Kidney (tissue), 14 donors: Measurements from ENCODE around the gene BARHL1. TPM values are rescaled to one million over a fixed set of nuclear protein-coding genes. Genes with fewer than 3 reads are reported as not detected.

ENCODE experiments used
- DNase-seq, 5 donors: peaks; one replicate each; pipeline ENCODE4 v3.0.0-alpha.2; 2013 to 2020
- FAIRE-seq: peaks from 2 replicates; lab custom pipeline; 2012; peaks lifted over from hg19 to GRCh38; lab: Jason Lieb, UNC
- H3K27ac ChIP-seq, 2 donors: one replicate each; pipeline ENCODE4 v1.7.0; 2013; ENCODE audit warnings: low read depth in 2 of 2, low read length in 2 of 2, inconsistent platforms in 1 of 2
- H3K27me3 ChIP-seq: one replicate; pipeline ENCODE4 v1.7.1; 2013; ENCODE audit warnings: low read length, inconsistent platforms; ENCODE audit not compliant: control insufficient read depth, insufficient read depth
- H3K36me3 ChIP-seq, 3 donors: one replicate each; pipeline versions ENCODE4 v1.7.0 to v1.7.1; 2013; ENCODE audit warnings: low read length in 3 of 3, control low read depth in 1 of 3, inconsistent platforms in 1 of 3; ENCODE audit not compliant: insufficient read depth in 3 of 3, control insufficient read depth in 2 of 3
- H3K4me1 ChIP-seq, 3 donors: one replicate each; pipeline versions ENCODE4 v1.7.0 to v1.7.1; 2013; ENCODE audit warnings: low read length in 3 of 3, inconsistent platforms in 1 of 3, low read depth in 1 of 3; ENCODE audit not compliant: control insufficient read depth in 2 of 3, insufficient read depth in 2 of 3
- H3K4me3 ChIP-seq, 3 donors: one replicate each; pipeline versions ENCODE4 v1.7.0 to v1.8.1; 2013; ENCODE audit warnings: low read length in 3 of 3, control low read depth in 1 of 3, inconsistent platforms in 1 of 3
- H3K9ac ChIP-seq, 3 donors: one replicate each; pipeline versions ENCODE4 v1.7.0 to v1.7.1; 2013; ENCODE audit warnings: low read length in 3 of 3, control low read depth in 1 of 3, inconsistent platforms in 1 of 3
- H3K9me3 ChIP-seq, 3 donors: one replicate each; pipeline versions ENCODE4 v1.7.0 to v1.7.1; 2013; ENCODE audit warnings: low read length in 3 of 3, control low read depth in 1 of 3, inconsistent platforms in 1 of 3; ENCODE audit not compliant: control insufficient read depth in 2 of 3, insufficient read depth in 1 of 3
- CTCF ChIP-seq: IDR thresholded peaks from 3 replicates; pipeline ENCODE4 v1.5.1; 2012; ENCODE audit warnings: mild to moderate bottlenecking, moderate library complexity, borderline replicate concordance; ENCODE audit not compliant: insufficient read depth; ENCODE audit errors: extremely low read depth
- intact Hi-C: fragments of 100-400 bp; cut with DNase I; formaldehyde crosslinking; loops from one replicate; pipeline ENCODE4 v1.11.1; 2022
- polyA plus RNA-seq: library from polyadenylated mRNA; stranded (reverse); fragments of 350-450 nt; fragmentation: Illumina TruSeq; extraction: RNeasy Lipid Tissue Mini Kit (QIAGEN cat#74804); gene quantifications from one replicate; pipeline ENCODE4 v1.2.3, GENCODE V29; 2014; ENCODE audit warnings: low read depth, low replicate concordance; ENCODE audit not compliant: insufficient read depth
- total RNA-seq: library from RNA; stranded (reverse); fragmentation: NEBNext Ultra II Directional; extraction: Animal tissue kit (Norgen Biotek cat#: 25700); gene quantifications from one replicate; pipeline ENCODE4 v1.2.1, GENCODE V29; 2021
- donor health status: control.
- donor health status: control.
- donor health status: control.
- donor health status: control.
- donor health status: control.
- donor health status: DM: yes; HTN: yes; CAD: no.
- donor health status: Normal renal cell carcinoma (clear cell type).

Gene BARHL1
- total and polyA plus RNA-seq, 2 donors from 2014 or later: not detected

DNA sequence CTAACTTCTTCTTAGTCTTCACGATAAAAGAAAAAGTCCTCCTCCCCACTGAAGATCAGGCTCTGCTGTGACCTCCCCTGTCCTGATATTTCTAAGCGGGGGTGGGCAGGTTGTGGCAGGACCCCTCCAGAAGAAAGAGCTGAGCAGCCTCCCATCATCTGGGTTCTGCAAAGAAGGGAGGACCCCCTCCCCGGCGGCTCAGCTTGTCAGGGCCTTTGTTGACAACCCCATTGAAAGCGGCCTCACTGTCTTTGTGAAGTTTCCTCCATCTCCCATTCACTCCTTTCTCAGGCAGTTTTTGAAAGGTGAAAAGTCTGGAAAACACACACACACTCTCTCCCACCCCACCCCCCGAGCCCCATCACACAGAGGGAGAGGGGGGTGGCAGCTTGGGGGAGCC lies 26.2 kb upstream of the BARHL1 start:
- no peak overlapping the region for H3K4me3 ChIP-seq
- no peak for DNase-seq
- no peak overlapping the region for H3K9ac ChIP-seq
- TF ChIP-seq CTCF: no peak
- no peaks in the 10 kb centered on the region for H3K4me1 ChIP-seq
- H3K36me3 ChIP-seq: no peaks in the 10 kb centered on the region
- H3K9me3 ChIP-seq: no peaks in the 10 kb centered on the region
- intact Hi-C loops: no loop called here
- H3K27me3 ChIP-seq: peaks cover 3% of the 10 kb centered on the region
- H3K27ac ChIP-seq: no peak overlapping the region
- no peak for FAIRE-seq

DNA sequence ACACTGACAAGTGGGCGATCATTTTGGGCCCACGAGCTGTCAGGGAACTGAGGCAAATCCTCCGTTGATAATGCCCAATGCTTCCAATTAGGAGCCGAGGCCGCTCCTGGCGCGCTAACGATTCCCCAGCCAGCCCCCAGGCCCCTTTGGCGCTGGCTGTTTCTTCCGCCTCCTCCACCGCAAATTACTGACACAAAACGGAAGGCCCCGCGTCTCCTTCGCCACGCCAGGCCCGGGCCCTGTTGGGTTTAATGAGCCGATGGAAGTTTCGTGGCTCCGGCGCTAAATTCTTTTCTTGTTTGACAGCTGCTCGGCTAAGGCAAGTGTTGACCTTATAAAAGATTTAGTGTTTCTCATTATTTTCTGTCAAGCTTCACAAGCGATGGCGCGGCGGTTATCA lies 25.7 kb upstream of the BARHL1 start:
- H3K4me3 ChIP-seq: no peak overlapping the region
- H3K27me3 ChIP-seq: peaks cover 3% of the 10 kb centered on the region
- H3K9ac ChIP-seq: no peak overlapping the region
- FAIRE-seq (no peak), DNase-seq (peak in 4 of 5 donors; percentile 89 to 95 (median 92))
- no peak overlapping the region for H3K27ac ChIP-seq
- no peak for TF ChIP-seq CTCF
- intact Hi-C loops: no loop called here
- no peaks in the 10 kb centered on the region for H3K9me3 ChIP-seq
- no peaks in the 10 kb centered on the region for H3K36me3 ChIP-seq
- H3K4me1 ChIP-seq: no peaks in the 10 kb centered on the region

DNA sequence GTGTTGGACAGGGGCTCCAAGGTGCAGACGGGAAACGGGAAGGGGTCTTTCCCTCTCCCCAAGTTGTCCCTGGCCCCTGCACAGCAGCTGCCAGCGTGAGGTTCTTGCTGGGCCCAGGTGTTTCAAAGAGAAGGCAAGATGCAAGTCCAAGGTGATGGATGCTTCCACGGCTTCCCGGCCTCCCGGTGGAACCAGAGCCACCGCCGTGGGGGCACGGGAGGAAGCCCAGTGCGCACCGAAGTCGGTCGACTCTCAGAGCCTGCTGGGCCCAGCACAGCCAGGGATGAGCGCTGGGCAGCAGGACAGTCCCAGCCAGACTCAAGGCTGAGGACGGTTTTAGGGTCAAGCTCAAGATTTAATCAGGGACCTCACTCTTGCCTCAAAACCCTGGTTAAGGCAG lies 25.2 kb upstream of the BARHL1 start:
- Histone ChIP-seq H3K9ac (no peak overlapping the region), H3K36me3 (no peaks in the 10 kb centered on the region), H3K27ac (no peak overlapping the region), H3K9me3 (no peaks in the 10 kb centered on the region), H3K4me1 (no peaks in the 10 kb centered on the region), H3K27me3 (peaks cover 3% of the 10 kb centered on the region), H3K4me3 (no peak overlapping the region)
- TF ChIP-seq CTCF: no peak
- FAIRE-seq (no peak), DNase-seq (no peak)
- intact Hi-C loops: no loop called here

DNA sequence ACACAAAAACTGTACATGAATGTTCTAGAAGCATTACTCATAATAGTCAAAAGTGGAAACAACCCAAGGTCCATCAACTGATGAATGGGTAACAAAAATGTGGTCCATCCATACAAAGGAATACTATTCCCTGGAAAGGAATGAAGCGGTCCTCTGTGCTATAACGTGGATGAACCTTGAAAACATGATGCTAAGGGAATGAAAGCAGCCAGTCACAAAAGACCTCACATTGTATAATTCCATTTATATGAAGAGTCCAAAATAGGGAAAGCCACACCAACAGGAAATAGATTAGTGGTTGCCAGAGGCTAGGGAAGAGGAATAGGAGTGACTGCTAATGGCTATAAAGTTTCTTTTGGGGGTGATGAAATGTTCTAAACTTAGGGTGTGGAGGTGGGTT lies 22.7 kb upstream of the BARHL1 start:
- no peak overlapping the region for H3K9ac ChIP-seq
- DNase-seq (no peak), FAIRE-seq (no peak)
- H3K4me1 ChIP-seq: no peaks in the 10 kb centered on the region
- H3K27me3 ChIP-seq: peaks cover under 1% of the 10 kb centered on the region
- H3K4me3 ChIP-seq: no peak overlapping the region
- no peak overlapping the region for H3K27ac ChIP-seq
- intact Hi-C loops: no loop called here
- TF ChIP-seq CTCF: no peak
- no peaks in the 10 kb centered on the region for H3K36me3 ChIP-seq
- no peaks in the 10 kb centered on the region for H3K9me3 ChIP-seq
